Measurements from ENCODE around the gene AARS2. TPM values are rescaled to one million over a fixed set of nuclear protein-coding genes. Genes with fewer than 3 reads are reported as not detected.
"Not testable (repeated sequence)": the region's sequence is repeated elsewhere in the genome, so short reads cannot be mapped to it uniquely, and the experiment has no call there.

Gene AARS2
- total RNA-seq, 1 donor from 2014 or later, result 17.5 TPM

DNA sequence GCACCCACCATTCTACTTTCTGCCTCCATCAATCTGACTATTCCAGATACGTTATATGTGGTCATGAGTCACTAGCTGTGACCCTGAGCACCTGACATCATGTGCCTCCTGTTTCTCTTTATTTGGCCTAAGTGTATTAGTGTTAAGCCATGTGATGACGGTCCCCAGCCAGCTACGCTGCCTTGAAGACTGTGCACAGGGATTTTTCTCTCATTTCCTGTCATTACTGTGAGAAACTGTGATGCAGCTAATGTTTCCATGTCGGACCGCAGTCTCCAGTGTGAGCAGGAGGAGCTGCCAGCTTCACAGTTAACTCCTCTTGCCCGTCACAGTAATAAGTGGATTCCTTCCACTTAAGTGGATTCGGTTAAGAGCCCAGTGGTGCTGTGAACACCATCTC is 19.4 kb upstream of the AARS2 start:
- intact Hi-C loops (cut with micrococcal nuclease), result no loop called here

DNA sequence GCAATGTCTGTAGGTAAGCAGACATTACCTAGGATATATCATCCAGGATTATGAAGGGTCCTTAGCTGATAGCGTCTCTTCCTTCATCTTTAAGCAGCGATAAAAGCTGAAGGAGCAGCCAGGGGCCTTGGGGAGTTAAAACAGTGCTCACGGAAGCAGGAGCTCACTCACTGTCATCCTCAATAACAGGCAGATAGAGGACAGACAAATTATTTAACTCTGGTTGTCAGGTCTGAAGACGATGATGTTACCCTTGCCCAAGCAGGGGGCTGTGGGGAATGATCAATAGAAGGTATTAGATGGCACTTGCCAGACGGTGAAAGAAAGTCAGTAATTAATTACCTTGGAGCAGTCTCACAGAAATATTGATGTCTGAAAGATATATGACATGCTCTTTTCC is 16.7 kb upstream of the AARS2 start:
- intact Hi-C loops (cut with micrococcal nuclease), result no loop called here

DNA sequence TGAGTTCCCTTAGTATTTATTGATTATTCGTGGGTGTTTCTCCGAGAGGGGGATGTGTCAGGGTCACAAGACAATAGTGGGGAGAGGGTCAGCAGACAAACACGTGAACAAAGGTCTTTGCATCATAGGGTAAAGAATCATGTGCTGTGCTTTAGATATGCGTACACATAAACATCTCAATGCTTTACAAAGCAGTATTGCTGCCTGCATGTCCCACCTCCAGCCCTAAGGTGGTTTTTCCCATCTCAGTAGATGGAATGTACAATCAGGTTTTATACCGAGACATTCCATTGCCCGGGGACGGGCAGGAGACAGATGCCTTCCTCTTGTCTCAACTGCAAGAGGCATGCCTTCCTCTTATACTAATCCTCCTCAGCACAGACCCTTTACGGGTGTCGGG is 15.1 kb upstream of the AARS2 start:
- intact Hi-C loops (cut with micrococcal nuclease), result not testable (repeated sequence)

DNA sequence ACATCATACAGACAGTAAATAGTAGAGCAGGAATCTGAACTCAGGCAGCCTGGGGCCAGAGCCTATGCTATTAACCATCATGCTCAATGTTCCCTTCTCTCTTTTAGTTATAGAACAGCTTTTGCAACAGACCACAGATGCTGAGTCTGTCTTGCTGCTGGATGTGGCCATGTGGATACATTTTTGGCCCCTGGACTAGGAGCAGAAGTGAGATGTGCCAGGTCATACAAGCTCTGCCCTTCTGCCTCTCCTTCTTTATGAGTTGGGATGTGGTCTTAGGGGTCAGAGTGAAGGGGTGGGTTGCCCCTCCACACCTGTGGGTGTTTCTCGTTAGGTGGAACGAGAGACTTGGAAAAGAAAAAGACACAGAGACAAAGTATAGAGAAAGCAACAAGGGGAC is 14.6 kb upstream of the AARS2 start:
- intact Hi-C loops (cut with micrococcal nuclease), result no loop called here

DNA sequence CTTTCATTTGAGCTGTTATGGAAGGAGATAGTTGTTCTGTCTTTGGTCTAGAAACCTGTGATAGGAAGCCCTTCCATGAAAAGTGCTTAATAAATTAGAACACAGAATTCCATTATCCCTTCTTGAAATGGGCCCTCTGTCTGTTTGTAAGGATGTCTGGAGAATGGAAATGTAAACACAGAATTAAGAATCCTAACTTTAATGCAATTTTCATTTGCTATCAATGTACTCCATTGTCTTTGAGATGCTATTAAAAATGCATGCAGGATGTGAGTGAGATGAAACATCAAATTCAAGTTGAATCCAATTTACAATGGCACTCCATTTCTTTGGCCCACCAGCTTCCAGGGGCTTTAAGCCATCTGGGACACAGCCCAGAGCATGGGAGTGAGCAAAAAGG is 13.9 kb upstream of the AARS2 start:
- intact Hi-C loops (cut with micrococcal nuclease), result no loop called here

DNA sequence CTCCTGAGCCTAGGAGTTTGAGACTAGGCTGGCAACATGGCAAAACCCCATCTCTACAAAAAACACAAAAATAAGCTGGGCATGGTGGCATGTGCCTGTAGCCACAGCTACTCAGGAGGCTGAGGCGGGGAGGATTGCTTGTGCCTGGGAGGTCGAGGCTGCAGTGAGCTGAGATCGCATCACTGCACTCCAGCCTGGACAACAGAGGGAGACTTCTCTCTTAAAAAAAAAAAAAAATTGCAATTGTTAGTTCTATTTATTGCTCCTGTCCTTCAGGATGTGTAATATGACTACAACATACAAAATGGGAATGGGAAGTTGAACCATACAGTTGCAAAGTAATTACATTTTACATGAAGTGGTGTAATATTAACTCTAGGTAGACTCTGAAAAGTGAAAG is 8.1 kb upstream of the AARS2 start:
- intact Hi-C loops (cut with micrococcal nuclease), result no loop called here

DNA sequence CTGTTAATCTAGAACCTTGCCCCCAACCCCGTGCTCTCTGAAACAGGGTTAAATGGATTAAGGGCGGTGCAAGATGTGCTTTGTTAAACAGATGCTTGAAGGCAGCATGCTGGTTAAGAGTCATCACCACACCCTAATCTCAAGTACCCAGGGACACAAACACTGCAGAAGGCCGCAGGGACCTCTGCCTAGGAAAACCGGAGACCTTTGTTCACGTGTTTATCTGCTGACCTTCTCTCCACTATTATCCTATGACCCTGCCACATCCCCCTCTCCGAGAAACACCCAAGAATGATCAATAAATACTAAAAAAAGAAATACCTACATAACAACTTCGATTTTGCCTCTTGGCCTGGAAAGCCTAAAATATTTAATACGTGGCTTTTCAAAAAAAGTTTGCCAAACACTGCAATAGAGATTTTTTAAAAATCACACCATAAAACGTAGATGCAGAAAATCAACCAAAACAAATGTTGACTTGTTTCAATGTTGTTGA is 4.0 kb upstream of the AARS2 start:
- intact Hi-C loops (cut with micrococcal nuclease), result not testable (repeated sequence)

DNA sequence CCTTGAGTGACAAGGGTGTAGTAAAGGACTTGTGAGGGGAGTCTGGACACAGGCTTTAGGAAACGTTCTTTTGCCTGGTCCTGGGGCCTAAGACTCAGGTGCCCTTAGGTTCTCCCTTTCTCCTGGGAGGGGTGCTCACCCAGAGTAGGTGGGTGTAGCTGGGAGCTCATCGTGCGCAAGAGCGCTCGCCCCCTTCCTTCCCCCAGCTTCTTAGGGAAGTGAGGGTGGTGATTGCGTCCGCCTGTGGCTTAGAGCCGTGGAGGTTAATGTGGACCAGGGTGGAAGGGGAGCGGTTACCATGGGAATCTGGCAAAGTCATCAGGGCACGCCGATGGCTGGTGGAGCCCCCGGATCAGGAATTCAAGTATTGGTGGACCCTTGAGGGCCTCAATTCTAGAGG is 3.3 kb upstream of the AARS2 start:
- intact Hi-C loops (cut with micrococcal nuclease), result no loop called here

DNA sequence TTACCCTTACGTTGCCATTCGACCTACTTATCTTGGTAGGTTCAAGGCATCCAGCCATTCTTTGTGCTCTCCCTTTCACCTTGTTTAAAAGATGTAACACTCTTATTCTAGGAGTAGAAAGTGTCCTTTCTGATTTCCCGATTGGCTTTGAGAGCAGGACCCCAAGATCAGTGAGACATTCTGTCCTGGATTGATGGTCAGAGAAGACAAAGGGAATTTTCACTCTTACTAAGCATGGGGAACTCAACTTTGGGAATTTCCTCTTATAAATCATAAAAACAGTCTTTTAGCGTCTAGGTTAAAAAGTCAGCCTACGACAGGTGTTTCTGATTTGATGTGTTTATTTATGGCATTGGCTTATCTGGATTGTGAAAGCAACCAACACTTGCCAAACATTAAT is 2.8 kb upstream of the AARS2 start:
- intact Hi-C loops (cut with micrococcal nuclease), result no loop called here

DNA sequence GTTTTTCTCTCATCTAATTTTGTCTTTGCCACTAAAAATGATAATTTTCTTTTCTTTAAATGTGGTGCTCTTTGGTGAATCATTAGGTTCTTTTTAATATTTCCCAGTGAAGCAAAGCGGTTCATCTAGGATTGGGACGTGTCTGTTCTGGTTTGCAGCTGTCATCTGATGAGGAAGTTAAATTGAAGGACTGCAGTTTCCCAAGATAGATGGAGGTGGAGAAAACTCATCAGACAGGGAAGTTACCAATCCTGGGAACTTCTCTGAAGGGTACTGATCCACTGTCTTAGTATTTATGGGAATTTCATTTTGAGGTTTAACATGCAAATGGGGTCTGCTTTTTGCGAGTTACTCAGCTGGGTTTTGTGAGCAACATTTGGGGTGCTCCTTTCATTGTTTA is 2.4 kb upstream of the AARS2 start:
- intact Hi-C loops (cut with micrococcal nuclease), result no loop called here

DNA sequence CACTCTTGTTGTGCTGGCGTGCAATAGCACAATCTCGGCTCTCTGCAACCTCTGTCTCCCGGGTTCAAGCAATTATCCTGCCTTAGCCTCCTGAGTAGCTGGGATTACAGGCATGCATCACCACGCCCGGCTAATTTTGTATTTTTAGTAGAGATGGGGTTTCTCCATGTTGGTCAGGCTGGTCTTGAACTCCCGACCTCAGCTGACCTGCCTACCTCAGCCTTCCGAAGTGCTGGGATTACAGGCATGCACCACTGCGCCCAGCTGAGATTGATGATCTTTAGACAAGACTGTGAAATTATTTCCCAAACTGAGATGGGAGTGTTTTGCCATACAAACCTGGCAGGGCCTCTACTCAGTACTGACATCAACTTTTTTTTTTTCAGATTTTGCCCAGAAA is 1.5 kb upstream of the AARS2 start:
- intact Hi-C loops (cut with micrococcal nuclease), result loop anchor here (5.0 kb wide), 1 partner anchor 73 kb away; the partner anchor contains the start of gene CDC5L

DNA sequence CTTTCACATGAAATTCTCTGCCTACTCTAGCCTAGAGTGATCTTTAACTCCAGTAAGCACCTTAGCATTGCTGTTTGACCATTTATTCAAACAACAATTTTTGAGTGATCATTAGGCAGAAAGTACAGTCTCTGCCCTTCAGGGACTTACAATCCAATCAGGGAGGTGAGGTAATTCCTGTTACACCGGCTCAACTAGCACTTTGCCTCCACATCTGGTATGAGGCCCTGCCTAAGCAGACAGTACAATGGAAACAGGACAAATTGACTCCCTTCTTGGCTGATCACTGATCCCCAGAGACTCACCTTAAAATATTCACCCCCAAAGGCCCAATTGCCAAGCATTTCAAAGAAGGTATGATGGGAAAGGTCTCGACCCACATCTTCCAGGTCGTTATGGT is 1.4 kb downstream of the AARS2 start:
- intact Hi-C loops (cut with micrococcal nuclease), result loop anchor here (2.0 to 5.0 kb wide), 2 partner anchors 43 to 76 kb away; partner anchors contain the start of gene CDC5L

DNA sequence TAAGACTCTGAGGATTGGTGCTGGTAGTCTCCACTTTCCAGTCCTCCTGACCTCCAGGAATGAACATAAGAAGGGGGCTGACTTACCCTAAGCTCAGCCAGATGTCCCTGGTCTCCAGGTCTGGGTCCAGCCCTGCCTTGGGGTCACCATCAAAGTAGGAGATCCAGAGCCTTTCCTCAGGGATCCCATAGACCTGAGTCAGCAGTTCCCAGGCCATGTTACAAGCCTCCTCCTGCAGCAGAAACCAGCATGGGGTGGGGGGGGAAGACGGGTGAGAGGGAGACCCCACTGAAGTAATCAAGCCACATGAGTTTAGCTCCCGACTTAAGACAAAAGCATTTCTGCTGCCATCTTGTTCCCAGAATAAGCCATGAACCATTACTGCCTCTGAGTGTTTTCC is 1.8 kb downstream of the AARS2 start:
- intact Hi-C loops (cut with micrococcal nuclease), result loop anchor here (5.0 kb wide), 1 partner anchor 76 kb away; the partner anchor contains the start of gene CDC5L

DNA sequence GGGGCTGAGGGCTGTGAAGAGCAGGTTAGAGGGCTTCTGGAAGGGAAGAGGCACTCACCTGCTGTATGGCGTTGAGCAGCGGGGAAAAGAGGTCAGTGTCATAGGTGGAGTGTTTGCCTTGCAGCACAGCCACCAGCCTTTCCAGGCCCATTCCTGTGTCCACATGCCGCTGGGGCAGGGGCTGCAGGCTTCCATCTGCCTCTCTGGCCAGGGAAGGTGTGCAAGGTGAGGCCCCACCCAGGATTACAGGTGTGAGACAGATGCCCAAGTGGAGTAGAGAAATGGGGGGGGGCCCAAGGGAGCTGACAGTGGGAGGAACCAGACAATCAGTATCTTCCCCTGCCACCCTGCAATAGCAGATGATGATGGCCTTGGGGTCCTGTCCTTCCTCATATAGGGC is 2.9 kb downstream of the AARS2 start:
- intact Hi-C loops (cut with micrococcal nuclease), result loop anchor here (5.0 kb wide), 1 partner anchor 77 kb away; the partner anchor contains the start of gene CDC5L

DNA sequence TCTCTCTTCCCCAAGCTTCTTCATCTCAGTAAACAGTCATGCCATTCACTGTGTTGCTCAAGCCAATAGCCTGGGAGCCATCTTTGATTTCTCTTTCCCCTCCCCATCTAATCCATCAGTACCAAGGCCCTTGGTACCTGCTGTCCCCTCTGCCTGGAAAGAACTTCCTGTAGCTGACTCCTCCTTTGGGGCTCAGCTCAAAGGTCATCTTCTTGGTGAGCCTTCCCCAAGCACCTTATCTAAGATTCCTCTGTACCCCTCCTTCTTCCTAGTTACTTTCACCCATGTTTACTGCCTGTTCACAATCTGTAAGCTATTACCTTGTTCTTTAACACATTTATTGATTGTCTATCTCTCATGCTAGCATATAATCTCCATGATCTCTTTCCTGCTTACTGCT is 3.5 kb downstream of the AARS2 start:
- intact Hi-C loops (cut with micrococcal nuclease), result loop anchor here (5.0 kb wide), 1 partner anchor 78 kb away; the partner anchor contains the start of gene CDC5L

DNA sequence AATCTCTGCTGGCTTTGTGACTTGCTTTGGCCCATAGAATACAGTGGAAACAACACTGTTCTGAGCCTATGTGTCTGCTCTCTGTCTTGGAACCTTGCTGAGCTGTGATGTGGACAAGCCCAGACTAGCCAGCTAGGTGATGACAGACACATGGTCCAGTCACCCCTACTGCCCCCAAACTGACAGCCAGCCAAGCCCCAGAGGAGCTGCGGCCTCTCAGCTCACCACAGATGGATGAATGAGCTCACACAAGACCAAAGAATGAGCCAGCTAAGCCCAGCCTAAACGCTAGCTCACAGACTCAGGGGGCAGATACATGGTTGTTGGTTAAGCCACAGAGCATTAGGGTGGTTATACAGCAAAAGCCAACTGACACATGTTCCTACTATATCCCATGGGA is 4.1 kb downstream of the AARS2 start:
- intact Hi-C loops (cut with micrococcal nuclease), result no loop called here

DNA sequence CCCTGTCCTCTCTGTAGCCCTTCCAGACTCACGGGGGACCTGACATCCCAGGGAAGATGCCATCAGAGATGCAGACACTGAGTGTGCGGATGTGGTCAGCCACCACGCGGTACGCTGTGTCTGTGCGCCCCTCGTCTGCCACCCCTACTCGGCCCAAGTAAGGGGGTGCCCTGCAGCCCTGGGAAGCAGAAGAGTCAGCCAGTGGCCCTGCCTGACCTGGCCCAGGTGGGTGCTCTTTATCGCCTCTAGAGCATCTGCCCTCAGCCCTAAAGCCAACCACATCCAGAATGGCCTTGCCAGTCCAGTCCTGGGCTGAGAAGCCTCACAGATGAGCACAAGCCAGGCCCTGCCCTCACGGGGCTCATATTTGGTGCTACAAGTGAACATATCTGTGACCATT is 5.9 kb downstream of the AARS2 start:
- intact Hi-C loops (cut with micrococcal nuclease), result no loop called here

DNA sequence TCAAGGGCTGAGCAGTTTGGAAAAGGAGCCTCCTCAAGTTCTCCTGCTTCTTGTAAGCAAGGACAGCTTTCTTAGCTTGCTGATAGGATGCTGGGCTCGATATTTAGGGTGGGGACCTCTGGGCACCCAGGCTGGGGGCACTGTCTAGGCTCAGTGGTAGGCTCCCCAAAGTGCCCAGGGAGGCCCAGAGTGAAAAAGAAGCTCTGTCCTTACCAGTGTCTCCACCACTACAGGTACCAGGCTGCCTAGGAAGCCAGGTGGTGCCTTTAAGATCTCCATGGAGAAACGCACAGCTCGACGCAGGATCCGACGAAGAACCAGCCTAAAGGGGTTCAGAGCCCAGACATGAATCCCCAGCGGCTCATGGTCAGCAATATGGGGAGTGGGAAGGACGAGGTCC is 6.4 kb downstream of the AARS2 start:
- intact Hi-C loops (cut with micrococcal nuclease), result no loop called here

DNA sequence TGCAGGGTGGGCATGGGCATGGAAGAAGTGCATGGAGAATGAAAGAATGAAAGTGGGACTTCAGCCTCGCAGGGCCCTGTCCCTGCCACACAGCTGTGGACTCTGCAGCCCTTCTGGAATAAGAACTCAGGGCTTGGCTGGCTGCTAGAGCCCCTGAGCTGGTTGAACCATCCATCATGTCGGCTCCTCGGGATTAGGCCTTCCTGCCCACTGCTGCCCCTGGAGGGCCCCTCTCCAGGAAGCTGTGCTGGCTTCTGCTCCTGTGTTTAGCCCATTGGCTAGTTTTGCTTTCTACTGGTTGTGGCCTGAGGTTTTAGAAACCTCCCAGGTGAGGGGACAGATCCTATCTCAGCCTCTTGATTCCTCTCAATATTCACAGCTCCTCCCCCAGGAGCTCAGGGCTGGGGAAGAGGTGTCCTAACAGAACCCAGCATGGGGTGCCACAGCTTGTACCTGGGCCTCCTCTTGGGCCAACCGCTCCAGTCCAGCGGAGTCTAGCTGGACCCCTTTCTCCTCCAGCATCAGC is 7.9 kb downstream of the AARS2 start:
- intact Hi-C loops (cut with micrococcal nuclease), result no loop called here

DNA sequence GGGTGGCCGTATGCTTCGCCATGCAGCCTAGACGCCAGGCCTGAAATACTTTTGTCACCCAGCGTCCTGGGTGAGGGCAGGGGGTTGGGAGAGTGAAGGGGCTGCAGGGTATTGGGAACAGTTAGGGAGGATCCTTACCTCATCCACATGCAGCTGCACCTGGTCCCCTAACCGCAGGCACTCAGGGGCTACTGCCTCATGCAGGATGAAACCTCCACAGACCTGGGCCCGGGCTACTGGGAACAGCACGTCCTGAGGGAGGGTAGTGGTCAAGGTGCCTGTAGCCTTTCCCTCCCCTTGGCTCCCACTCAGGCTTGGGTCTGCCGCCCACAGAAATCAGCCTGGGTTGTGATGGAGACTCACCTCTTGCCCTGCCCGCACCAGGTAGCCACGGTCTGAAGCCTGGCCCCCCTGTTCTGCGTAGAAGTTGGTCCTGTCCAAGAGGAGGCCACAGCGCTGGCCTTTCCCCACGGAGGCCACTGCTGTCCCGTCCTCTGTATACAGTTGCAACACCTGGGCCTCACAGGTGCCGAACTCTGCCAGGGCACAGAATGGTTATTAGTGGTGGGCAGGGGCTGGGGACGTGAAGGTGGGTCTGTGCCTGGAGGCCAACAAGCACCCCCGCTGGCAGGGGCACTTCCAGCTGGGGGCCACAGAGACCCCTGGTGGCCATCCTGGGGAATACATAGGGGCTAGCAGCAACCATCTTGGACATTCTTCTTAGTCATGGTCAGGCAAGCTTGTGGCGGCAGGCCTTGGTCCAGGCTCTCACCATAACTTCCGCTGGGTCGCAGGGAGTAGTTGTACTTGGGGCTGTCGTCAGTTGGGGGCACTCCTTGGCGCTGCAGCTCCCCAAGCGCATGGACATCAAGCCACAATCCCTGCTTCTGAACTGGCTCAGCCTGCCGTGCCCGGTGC is 8.6 kb downstream of the AARS2 start:
- intact Hi-C loops (cut with micrococcal nuclease), result loop anchor here (1.0 kb wide), 1 partner anchor 36 kb away; no protein-coding TSS in a partner anchor

DNA sequence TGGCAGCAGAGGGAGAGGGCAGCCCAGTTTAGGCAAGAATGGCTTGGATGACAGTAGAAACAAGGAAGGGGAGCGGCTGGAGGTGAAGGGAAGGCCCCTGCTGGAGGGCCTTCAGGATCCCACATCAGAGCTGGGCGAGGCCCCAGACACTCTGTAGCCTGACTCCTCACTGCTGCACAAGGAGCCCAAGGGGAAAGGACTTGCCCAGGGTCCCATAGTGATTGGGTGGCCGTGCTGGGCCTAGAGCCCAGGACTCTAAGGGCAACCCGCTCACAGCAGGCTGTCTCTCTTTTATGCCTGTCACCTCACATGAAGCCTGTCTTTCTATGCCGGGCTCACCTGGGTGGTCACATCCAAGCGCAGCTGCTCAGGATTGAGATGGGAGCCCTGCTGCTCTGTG is 9.3 kb downstream of the AARS2 start:
- intact Hi-C loops (cut with micrococcal nuclease), result loop anchor here (1.0 kb wide), 1 partner anchor 36 kb away; no protein-coding TSS in a partner anchor

DNA sequence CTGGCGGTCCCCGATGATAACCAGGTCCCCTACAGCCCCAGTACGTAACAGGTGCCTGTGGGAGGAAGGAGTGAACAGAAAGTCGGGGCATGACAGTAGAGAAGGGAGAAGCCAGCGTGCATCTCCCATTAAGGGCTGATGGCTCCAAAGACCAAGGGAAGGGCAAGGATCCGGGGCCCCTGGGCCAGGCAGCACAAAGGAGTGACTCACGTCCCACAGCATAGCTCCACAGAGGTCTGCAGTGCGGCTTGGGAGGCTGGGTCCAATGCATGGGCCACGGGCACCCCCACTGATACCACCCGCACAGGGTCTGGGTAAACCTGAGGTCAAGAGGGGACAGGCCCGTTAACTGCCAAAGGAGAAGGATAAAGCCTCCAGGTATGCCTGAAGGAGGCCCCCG is 10.3 kb downstream of the AARS2 start:
- intact Hi-C loops (cut with micrococcal nuclease), result no loop called here

Data from T-helper 2 cell treated with Interferon-gamma antibody and Interleukin-4, amounts not matched to agents 100 ng/mL and 5 ng/mL, for 36 hours (primary cell).